ENCODE measurements around the gene FYB1.

- TF ChIP-seq, protein P1, sequence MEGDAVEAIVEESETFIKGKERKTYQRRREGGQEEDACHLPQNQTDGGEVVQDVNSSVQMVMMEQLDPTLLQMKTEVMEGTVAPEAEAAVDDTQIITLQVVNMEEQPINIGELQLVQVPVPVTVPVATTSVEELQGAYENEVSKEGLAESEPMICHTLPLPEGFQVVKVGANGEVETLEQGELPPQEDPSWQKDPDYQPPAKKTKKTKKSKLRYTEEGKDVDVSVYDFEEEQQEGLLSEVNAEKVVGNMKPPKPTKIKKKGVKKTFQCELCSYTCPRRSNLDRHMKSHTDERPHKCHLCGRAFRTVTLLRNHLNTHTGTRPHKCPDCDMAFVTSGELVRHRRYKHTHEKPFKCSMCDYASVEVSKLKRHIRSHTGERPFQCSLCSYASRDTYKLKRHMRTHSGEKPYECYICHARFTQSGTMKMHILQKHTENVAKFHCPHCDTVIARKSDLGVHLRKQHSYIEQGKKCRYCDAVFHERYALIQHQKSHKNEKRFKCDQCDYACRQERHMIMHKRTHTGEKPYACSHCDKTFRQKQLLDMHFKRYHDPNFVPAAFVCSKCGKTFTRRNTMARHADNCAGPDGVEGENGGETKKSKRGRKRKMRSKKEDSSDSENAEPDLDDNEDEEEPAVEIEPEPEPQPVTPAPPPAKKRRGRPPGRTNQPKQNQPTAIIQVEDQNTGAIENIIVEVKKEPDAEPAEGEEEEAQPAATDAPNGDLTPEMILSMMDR (IDR thresholded peaks at IDR 0.05; ENCODE audit: insufficient read depth, low read length) = no peak
- TF ChIP-seq POLR2AphosphoS5 (IDR thresholded peaks at IDR 0.05; ENCODE audit: low read depth) = no peak
- TF ChIP-seq, protein P2, sequence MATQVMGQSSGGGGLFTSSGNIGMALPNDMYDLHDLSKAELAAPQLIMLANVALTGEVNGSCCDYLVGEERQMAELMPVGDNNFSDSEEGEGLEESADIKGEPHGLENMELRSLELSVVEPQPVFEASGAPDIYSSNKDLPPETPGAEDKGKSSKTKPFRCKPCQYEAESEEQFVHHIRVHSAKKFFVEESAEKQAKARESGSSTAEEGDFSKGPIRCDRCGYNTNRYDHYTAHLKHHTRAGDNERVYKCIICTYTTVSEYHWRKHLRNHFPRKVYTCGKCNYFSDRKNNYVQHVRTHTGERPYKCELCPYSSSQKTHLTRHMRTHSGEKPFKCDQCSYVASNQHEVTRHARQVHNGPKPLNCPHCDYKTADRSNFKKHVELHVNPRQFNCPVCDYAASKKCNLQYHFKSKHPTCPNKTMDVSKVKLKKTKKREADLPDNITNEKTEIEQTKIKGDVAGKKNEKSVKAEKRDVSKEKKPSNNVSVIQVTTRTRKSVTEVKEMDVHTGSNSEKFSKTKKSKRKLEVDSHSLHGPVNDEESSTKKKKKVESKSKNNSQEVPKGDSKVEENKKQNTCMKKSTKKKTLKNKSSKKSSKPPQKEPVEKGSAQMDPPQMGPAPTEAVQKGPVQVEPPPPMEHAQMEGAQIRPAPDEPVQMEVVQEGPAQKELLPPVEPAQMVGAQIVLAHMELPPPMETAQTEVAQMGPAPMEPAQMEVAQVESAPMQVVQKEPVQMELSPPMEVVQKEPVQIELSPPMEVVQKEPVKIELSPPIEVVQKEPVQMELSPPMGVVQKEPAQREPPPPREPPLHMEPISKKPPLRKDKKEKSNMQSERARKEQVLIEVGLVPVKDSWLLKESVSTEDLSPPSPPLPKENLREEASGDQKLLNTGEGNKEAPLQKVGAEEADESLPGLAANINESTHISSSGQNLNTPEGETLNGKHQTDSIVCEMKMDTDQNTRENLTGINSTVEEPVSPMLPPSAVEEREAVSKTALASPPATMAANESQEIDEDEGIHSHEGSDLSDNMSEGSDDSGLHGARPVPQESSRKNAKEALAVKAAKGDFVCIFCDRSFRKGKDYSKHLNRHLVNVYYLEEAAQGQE (IDR thresholded peaks at IDR 0.05; ENCODE audit: insufficient replicate concordance, low read depth) = no peak
Measured at GRCh38 chr5:39080168-39080567, 139.2 kb downstream of the FYB1 start.

Data from HL-60 (cell line).